IPS-20b (cell line): ENCODE results near the gene ZSWIM1.
A peak's percentile ranks its signal among the peaks of the same experiment; 100 is the strongest.
"Not testable (repeated sequence)": the region's sequence is repeated elsewhere in the genome, so short reads cannot be mapped to it uniquely, and the experiment has no call there.

Experiments
- H3K27ac ChIP-seq: one replicate; pipeline ENCODE4 v1.5.1; 2013; ENCODE audit warnings: low read length
- H3K27me3 ChIP-seq: 2 replicates; pipeline ENCODE4 v1.6.1; 2013; ENCODE audit warnings: mild to moderate bottlenecking, low read length, inconsistent platforms; ENCODE audit not compliant: insufficient read depth
- H3K36me3 ChIP-seq: 2 replicates; pipeline ENCODE4 v1.6.1; 2013; ENCODE audit warnings: low read depth, mild to moderate bottlenecking, inconsistent platforms, low read length, moderate library complexity; ENCODE audit not compliant: insufficient read depth
- H3K4me1 ChIP-seq: 2 replicates; pipeline ENCODE4 v1.6.1; 2013; ENCODE audit warnings: mild to moderate bottlenecking, control low read depth, inconsistent platforms, low read length, moderate library complexity; ENCODE audit not compliant: insufficient read depth
- H3K4me3 ChIP-seq: 2 replicates; pipeline ENCODE4 v1.5.1; 2013; ENCODE audit warnings: mild to moderate bottlenecking, low read length, inconsistent platforms
- H3K9ac ChIP-seq: 2 replicates; pipeline ENCODE4 v1.6.1; 2013; ENCODE audit warnings: low read depth, mild to moderate bottlenecking, inconsistent platforms, low read length, moderate library complexity
- H3K9me3 ChIP-seq: 2 replicates; pipeline ENCODE4 v1.6.1; 2013; ENCODE audit warnings: mild to moderate bottlenecking, low read depth, low read length, inconsistent platforms; ENCODE audit not compliant: insufficient read depth

The ZSWIM1 gene

GRCh38 chr20:45857882-45858216 lies 23.2 kb upstream of the ZSWIM1 start:
- Histone ChIP-seq H3K9me3 (no peaks in the 10 kb centered on the region), H3K4me1 (peaks cover 14% of the 10 kb centered on the region; the same call in 1 of the 2 replicates), H3K27me3 (no peaks in the 10 kb centered on the region), H3K27ac (peak overlapping the region; percentile 78), H3K9ac (peak overlapping the region; percentile 72; the same call in 1 of the 2 replicates), H3K36me3 (no peaks in the 10 kb centered on the region), H3K4me3 (peak overlapping the region; percentile 91)

DNA sequence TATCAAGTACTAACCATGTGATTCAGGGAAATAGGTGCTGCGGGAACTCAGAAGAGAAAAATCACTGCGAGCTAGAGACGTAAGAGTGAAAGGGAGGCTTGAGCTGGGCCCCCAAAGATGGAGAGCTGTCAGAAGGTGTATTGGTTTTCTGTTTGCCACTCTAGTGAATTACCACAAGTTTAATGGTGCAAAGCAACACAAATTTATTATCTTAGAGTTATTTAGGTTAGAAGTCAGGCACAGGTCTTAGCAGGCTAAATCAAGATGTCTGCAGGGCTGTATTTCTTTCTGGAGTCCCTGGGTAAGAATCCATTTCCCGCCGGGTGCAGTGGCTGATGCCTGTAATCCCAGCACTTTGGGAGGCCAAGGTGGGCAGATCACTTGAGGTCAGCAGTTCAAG lies 21.1 kb upstream of the ZSWIM1 start:
- no peak overlapping the region for H3K9ac ChIP-seq
- peaks cover 3% of the 10 kb centered on the region; the same call in 1 of the 2 replicates for H3K4me1 ChIP-seq
- no peak overlapping the region for H3K4me3 ChIP-seq
- no peaks in the 10 kb centered on the region for H3K27me3 ChIP-seq
- no peaks in the 10 kb centered on the region for H3K36me3 ChIP-seq
- H3K9me3 ChIP-seq = no peaks in the 10 kb centered on the region
- no peak overlapping the region for H3K27ac ChIP-seq

- no peaks in the 10 kb centered on the region for H3K27me3 ChIP-seq
- H3K4me3 ChIP-seq = no peak overlapping the region
- no peaks in the 10 kb centered on the region; the same call in 1 of the 2 replicates for H3K4me1 ChIP-seq
- H3K9me3 ChIP-seq = no peaks in the 10 kb centered on the region
- no peak overlapping the region for H3K27ac ChIP-seq
- no peak overlapping the region for H3K9ac ChIP-seq
- H3K36me3 ChIP-seq = no peaks in the 10 kb centered on the region
These were observed 20.3 kb upstream of the ZSWIM1 start for GRCh38 chr20:45860560-45861220.

GRCh38 chr20:45861221-45862075 lies 19.6 kb upstream of the ZSWIM1 start:
- H3K27me3 ChIP-seq = no peaks in the 10 kb centered on the region
- H3K36me3 ChIP-seq = no peaks in the 10 kb centered on the region
- H3K9ac ChIP-seq = no peak overlapping the region
- no peak overlapping the region for H3K4me3 ChIP-seq
- H3K27ac ChIP-seq = no peak overlapping the region
- H3K9me3 ChIP-seq = no peaks in the 10 kb centered on the region
- no peaks in the 10 kb centered on the region; the same call in 1 of the 2 replicates for H3K4me1 ChIP-seq

- Histone ChIP-seq H3K9ac (no peak overlapping the region), H3K36me3 (no peaks in the 10 kb centered on the region), H3K4me1 (no peaks in the 10 kb centered on the region; the same call in 1 of the 2 replicates)
These were observed 17.2 kb upstream of the ZSWIM1 start for GRCh38 chr20:45863543-45864470.

GRCh38 chr20:45866454-45866853 lies 14.6 kb upstream of the ZSWIM1 start:
- H3K36me3 ChIP-seq = no peaks in the 10 kb centered on the region
- H3K4me3 ChIP-seq = no peak overlapping the region
- H3K27ac ChIP-seq = no peak overlapping the region
- H3K4me1 ChIP-seq = no peaks in the 10 kb centered on the region
- H3K9me3 ChIP-seq = no peaks in the 10 kb centered on the region
- no peaks in the 10 kb centered on the region for H3K27me3 ChIP-seq
- no peak overlapping the region for H3K9ac ChIP-seq

More at GRCh38 chr20:45863543-45864470, 17.2 kb upstream of the ZSWIM1 start:
- no peak overlapping the region for H3K4me3 ChIP-seq
- no peaks in the 10 kb centered on the region for H3K27me3 ChIP-seq
- no peaks in the 10 kb centered on the region for H3K9me3 ChIP-seq
- no peak overlapping the region for H3K27ac ChIP-seq

DNA sequence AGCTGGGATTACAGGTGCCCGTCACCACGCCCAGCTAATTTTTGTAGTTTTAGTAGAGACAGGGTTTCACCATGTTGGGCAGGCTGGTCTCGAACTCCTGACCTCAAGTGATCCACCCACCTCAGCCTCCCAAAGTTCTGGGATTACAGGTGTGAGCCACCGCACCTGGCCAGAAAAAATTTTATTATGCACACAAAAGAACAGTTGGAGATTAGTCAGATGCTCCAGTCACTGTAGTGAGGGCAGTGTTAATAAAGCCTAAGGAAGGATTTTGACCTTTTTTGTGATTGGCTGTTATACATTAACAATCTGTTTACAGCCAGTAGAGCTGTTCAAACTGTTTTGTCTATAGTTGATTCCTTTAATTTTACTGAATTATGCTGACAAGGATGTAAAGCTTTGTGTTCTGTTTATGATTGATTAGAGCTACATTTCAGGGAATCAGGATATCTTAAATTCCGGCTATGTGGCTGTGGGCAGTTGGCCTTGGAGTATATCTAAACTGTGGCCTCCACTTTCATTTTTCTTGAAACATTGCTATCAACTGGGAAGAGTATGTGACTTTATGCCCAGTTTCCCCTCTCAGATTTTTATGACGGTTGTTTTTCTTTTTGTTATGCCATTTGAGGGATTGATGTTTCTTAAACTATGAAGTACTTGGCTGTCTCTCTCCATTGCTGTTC lies 13.8 kb upstream of the ZSWIM1 start:
- Histone ChIP-seq H3K27me3 (no peaks in the 10 kb centered on the region), H3K9me3 (no peaks in the 10 kb centered on the region), H3K4me3 (no peak overlapping the region), H3K4me1 (no peaks in the 10 kb centered on the region), H3K36me3 (no peaks in the 10 kb centered on the region), H3K9ac (no peak overlapping the region), H3K27ac (no peak overlapping the region)

DNA sequence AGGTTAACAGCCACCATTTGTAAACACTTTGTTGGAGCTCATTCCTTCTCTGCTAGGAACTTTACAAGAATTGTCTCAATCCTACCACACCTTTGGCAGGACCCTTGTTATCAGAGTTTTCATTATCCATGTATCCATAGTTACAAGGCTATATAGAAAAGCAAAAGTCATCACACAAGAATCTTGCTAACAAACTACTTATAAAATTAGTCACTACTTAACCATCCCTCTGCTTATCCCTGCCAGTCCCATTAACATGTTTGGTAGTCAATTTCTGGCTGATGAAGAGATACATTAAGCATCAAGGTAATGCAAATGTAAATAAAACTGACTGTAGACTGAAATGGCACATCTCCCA lies 13.2 kb upstream of the ZSWIM1 start:
- Histone ChIP-seq H3K27ac (no peak overlapping the region), H3K9me3 (no peaks in the 10 kb centered on the region), H3K4me3 (no peak overlapping the region), H3K36me3 (no peaks in the 10 kb centered on the region), H3K4me1 (no peaks in the 10 kb centered on the region), H3K27me3 (no peaks in the 10 kb centered on the region), H3K9ac (no peak overlapping the region)

DNA sequence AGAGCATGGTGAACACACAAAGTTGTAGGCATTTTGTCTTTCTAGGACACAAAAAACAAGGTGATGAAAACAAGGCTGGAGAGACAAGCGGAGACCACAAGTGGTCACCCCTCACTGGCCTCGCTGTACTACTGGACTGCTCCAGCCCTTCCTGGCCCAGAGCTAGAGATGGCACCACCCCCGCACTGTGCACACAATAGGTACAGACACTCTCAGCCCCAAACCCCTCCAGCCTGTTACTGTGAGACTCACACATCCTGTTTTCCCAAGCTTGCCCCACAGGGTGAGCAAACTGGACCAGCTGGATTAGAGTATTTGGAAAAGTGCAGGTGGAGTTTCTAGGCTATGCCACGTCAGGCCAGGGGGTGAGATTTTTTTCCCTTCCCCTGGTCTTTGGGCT lies 8.4 kb upstream of the ZSWIM1 start:
- no peaks in the 10 kb centered on the region for H3K27me3 ChIP-seq
- peaks cover 12% of the 10 kb centered on the region; the same call in 1 of the 2 replicates for H3K36me3 ChIP-seq
- no peak overlapping the region for H3K27ac ChIP-seq
- no peaks in the 10 kb centered on the region for H3K9me3 ChIP-seq
- no peak overlapping the region for H3K4me3 ChIP-seq
- H3K9ac ChIP-seq = no peak overlapping the region
- no peaks in the 10 kb centered on the region for H3K4me1 ChIP-seq

DNA sequence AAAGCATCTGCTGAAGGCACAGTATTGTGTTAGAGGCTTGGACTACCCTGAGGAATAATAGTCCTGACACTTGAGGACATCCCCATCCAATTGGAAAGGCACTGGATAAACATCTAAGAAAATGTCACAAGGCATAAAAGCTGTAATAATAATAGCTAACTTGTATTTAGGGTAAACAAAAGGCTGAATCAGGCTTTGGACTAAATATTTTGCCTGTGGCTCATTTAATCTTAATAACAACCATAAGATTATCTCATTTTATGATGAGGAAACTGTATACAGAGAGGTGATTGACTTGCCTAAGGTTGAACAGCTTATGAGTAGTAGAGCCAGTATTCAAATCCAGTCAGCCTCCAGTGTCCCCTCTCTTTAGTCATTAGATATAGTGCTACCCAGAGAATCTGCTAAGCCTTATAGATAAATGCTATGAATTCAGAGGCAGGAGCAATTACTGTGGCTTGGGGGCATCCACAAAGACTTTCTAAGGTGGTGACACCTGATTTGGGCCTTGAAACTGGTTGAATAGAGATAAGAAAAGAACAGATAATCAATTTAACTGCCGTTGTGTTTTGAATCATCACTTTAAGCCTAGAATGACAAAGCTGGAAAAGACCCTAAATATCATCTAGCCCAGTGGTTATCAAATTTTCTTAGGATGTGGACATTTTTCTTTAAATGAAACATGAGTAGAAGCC lies 7.5 kb upstream of the ZSWIM1 start:
- Histone ChIP-seq H3K4me1 (no peaks in the 10 kb centered on the region), H3K9me3 (no peaks in the 10 kb centered on the region), H3K9ac (no peak overlapping the region), H3K4me3 (no peak overlapping the region), H3K27me3 (no peaks in the 10 kb centered on the region), H3K27ac (no peak overlapping the region), H3K36me3 (peaks cover 18% of the 10 kb centered on the region)

- H3K27ac ChIP-seq, H3K4me3 ChIP-seq, H3K4me1 ChIP-seq, H3K9me3 ChIP-seq, H3K27me3 ChIP-seq, H3K9ac ChIP-seq: not testable (repeated sequence)
- H3K36me3 ChIP-seq = peaks cover 18% of the 10 kb centered on the region
These were observed 6.9 kb upstream of the ZSWIM1 start for GRCh38 chr20:45874104-45874481.
